Measurements from ENCODE around the gene ERLIN1.
"Not testable (repeated sequence)": the region's sequence is repeated elsewhere in the genome, so short reads cannot be mapped to it uniquely, and the experiment has no call there.

The ERLIN1 gene

GRCh38 chr10:100131571-100131970 is 54.3 kb downstream of the ERLIN1 start:
- DNase-seq = no peak

GRCh38 chr10:100130831-100131230 is 55.0 kb downstream of the ERLIN1 start:
- no peak for DNase-seq

DNA sequence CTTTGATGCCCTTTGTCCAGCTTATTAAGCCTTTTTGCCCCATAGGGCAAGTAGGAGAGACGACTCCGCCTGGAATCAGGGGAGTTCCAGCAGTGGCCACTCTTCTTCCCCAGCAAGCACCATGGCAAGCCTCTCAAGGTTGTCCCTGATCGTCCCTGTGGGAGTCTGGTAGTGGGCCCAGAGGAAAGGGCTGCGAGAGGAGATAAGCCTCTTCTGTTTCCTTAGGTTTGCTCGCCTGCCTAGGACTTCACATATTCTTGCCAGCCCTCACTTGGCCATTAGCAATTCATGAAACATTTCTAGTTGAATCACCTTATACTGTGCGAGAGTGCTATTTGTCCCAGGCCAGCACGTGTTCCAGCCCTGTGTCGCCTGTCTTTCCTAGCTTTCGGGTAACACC is 56.4 kb downstream of the ERLIN1 start:
- no peak for DNase-seq

DNA sequence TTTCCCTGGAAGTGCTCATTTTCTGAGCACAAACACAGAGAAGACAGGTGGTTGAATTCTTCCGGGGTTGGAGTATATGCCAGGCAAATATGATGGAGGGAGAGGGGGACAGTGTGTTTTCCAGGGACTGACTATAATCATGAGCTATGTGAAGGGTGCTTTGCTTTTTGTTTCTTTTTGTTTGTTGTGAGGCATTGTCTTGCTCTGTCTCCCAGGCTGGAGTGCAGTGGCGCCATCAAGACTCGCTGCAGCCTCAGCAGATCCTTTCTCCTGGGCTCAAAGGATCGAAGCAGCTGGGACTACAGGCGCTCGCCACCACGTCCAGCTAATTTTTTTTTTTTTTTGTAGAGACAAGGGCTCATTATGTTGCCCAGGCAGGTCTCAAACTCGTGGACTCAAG is 56.9 kb downstream of the ERLIN1 start:
- DNase-seq = no peak

GRCh38 chr10:100125335-100125734 is 60.5 kb downstream of the ERLIN1 start:
- DNase-seq = not testable (repeated sequence)

DNA sequence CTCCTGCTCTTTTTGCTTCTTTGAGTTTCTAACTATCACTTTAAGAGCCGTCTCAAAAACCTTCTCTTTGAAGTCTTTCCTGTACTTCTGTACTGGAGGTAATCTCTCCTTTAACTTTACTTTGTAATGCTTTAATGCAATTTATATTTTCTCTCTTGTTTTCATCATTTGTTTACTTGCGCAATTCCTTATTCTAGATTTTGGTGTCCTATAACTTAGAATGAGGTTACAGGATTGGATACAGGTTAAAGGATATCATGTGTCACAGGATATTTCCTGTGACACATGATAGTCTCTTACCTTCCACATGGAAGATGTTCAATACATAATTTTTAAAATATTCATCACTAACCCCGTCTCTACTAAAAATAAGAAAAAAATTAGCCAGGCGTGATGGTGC is 61.7 kb downstream of the ERLIN1 start:
- DNase-seq = no peak

- no peak for DNase-seq
Observed at GRCh38 chr10:100122780-100123179, 63.0 kb downstream of the ERLIN1 start.

GRCh38 chr10:100120550-100120949 is 65.3 kb downstream of the ERLIN1 start:
- no peak for DNase-seq

- DNase-seq = no peak
Observed at GRCh38 chr10:100119726-100120125, 66.1 kb downstream of the ERLIN1 start.

DNA sequence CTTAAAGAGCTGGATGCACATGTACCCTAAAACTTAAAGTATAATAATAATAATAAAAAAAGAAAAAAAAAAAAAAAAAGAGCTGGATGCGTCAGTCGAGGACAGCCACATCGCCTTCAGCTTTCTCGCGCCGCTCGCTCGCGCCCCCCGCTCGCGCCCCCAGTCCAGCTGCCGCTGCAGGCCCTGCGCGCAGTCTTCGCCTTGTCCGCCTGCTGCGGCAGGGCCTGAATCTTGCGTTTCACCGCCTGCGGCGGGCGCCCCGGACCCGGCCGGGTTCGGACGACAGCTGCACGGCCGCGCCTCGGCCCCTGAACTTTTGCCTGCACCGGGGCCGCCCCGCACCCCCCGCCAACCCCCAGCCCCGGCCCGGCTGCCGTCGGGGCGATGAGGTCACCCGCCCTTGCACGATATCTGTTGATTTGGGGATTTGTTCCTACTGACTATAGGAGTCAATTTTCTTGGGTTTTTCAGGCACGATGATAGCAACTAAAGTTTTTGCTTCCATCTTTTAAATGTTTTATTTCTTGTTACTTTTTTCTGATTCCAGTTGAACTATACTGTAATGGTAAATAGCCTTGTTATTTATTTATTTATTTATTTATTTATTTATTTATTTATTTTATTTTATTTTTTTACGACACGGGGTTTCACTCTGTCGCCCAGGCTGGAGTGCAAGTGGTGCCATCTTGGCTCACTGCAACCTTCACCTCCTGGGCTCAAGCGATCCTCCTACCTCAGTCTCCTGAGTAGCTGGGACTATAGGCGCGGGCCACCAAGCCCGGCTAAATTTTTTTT is 70.7 kb downstream of the ERLIN1 start:
- no peak for DNase-seq

DNA sequence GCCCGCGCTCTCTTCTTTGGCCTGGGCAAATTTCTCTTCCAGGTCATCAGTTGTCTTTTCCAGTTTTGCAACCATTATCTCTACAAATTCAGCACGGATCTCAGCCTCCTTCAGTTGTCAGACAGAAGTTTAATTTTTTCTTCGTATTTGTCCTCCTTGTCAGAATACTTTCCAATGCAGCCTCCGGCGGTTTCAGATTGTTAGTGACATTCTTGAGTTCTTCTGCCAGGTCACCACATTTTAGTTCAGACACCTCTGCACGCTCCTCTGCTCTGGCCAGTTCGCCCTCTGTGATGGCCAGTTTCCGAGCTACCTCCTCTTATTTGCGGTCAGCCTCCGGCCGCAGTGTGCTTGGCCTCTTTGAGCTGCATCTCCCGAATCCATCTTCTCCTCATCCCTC is 71.4 kb downstream of the ERLIN1 start:
- DNase-seq = no peak

- no peak for DNase-seq
Observed at GRCh38 chr10:100109670-100110069, 76.2 kb downstream of the ERLIN1 start.

- DNase-seq = no peak
Observed at GRCh38 chr10:100106865-100107264, 79.0 kb downstream of the ERLIN1 start.

- no peak for DNase-seq
Observed at GRCh38 chr10:100104300-100104699, 81.5 kb downstream of the ERLIN1 start.

- no peak for DNase-seq
Observed at GRCh38 chr10:100103581-100103980, 82.2 kb downstream of the ERLIN1 start.

DNA sequence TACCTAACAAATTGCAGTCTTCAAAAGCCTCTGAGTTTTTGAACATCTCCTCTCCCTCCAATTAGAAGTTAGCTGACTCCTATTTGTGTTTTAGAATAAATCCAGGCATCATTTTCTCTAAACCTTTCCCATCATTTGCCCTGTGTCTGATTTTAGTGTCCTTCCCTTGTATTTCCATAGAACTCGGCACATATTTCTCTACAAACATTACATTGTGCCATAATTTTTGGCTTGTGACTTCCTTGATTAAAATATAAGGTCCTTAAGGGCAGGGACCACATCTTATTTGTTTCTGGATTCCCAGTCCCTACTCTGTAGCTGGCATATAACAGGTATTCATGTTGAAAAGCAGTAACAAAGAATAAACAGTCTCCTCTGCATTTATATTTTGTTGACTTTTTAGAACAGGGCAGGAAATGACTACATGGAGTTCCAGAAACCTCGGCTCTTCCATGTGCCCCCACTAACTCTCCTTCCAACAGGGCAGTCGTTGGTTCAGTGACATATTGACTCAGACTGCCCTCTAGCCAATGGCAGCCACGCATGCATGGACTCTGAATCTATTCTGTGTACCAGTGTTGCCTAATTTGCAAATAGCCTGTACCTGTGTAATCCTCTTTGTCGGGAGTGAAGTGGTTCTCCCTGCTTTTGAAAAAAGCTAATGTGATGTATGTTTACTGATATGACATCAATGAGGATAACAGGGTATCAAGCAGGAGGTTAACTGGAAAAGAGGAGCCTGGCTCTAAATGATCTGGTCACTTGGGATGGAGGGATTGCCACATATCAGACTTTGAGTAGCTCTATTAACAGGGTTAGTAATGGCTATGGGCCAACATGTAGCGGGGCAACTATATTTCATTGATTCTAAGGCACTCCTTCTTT is 84.4 kb downstream of the ERLIN1 start:
- DNase-seq = no peak

- no peak for DNase-seq
Observed at GRCh38 chr10:100100651-100101184, 85.1 kb downstream of the ERLIN1 start.

All from DMS79 treated with DMSO at 0.1 percent for 48 hours (cell line).